Epithelial cell of esophagus (primary cell): Measurements from ENCODE around the gene VWA2.
A peak's percentile ranks its signal among the peaks of the same experiment; 100 is the strongest.

ENCODE experiments used
- DNase-seq: peaks from one replicate; pipeline ENCODE4 v3.0.0; 2010; ENCODE audit warnings: low read depth
- H3K4me3 ChIP-seq: 2 replicates; pipeline ENCODE4 v1.5.1; 2011; ENCODE audit warnings: mild to moderate bottlenecking, low read length, control low read depth
- TF ChIP-seq, protein P1 (sequence below): IDR thresholded peaks from 2 replicates; pipeline ENCODE4 v1.5.1; 2011; ENCODE audit warnings: low read depth, mild to moderate bottlenecking, low read length, control low read depth, inconsistent platforms; ENCODE audit not compliant: insufficient read depth; ENCODE audit errors: missing control alignments

VWA2 gene

DNA sequence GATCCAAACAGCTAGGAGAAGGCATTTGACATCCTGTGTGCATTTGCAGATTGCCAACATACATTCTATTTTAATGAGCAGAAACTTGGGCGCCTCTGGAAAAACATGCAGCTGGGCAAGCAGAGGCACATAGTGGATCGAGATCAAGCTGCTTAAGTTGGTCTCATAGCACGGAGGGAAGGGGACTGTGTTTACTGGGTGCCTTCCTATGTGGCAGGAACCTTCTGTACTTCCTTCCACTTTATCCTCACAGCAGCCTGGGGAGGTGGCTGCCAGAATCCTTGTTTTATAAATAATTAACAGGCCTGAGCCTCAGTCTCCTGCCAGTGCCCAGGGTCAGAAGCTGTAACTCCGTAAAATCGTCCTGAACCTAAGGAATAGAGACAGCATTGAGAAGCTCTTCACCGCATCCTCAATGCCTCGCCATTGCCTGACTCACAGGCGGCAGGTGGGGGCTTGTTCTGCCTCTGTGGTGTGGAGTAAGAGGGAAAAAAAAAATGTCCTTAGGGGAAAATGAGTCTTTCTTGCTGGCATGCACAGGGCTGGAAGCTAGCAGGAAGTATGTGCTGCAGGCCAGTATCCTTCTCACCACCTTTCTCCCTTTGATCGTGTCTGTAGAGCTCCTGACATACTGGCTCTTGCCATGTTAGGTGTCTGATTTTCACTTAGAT, 6.2 kb downstream of the VWA2 start:
- peak; percentile 98 for DNase-seq
- TF ChIP-seq, protein P1, sequence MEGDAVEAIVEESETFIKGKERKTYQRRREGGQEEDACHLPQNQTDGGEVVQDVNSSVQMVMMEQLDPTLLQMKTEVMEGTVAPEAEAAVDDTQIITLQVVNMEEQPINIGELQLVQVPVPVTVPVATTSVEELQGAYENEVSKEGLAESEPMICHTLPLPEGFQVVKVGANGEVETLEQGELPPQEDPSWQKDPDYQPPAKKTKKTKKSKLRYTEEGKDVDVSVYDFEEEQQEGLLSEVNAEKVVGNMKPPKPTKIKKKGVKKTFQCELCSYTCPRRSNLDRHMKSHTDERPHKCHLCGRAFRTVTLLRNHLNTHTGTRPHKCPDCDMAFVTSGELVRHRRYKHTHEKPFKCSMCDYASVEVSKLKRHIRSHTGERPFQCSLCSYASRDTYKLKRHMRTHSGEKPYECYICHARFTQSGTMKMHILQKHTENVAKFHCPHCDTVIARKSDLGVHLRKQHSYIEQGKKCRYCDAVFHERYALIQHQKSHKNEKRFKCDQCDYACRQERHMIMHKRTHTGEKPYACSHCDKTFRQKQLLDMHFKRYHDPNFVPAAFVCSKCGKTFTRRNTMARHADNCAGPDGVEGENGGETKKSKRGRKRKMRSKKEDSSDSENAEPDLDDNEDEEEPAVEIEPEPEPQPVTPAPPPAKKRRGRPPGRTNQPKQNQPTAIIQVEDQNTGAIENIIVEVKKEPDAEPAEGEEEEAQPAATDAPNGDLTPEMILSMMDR: no peak
- peak overlapping the region; percentile 35 for H3K4me3 ChIP-seq

DNA sequence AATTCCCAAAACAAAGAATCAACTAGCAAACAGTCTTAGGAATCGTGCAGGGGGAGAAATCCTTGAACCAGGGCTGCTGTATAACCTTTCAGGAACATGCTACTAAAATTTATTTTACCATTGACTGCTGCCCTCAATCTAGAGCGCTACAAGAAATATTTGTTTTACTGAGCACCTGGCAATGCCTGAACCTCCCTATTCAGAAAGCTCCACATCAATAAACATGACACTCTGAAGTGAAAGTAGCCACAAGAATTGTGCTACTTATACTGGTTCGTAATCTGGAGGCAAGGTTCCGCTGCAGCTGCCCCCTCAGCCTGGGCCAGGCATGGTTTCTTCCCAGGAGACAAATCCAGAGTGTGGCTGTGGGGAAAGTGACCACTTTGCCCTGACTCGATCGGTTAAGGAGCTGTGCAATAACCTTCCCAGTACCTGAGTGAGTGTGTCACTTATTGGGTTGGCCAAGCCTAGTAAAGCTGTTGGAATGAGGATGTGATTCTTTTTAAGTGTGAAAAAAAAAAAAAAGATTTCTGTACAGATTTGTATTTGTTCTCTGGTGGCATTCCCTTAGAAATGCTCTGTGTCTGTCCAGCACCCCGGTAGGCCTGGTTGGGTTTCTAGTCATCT, 7.7 kb downstream of the VWA2 start:
- DNase-seq: peak; percentile 91
- H3K4me3 ChIP-seq: no peak overlapping the region
- TF ChIP-seq, protein P1: no peak

DNA sequence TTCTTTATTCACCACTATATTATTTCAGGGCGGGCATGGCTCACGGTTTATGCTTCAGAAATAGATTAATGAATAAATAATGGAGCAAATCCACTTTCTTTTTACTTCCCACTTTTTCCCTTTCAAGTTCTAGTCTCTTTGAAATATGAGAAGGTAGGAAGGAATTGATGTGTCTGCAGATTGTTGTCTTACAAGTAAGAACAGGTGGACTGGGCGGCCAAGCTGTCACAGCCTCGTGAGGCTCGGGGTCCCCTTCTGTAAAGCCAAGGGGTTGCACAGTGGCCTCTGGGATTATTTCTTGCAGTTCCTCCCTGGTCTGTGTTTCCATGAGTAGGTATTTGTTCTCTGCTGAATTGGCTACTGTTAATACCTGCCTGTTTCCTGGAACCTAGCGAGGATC, 11.2 kb downstream of the VWA2 start:
- H3K4me3 ChIP-seq: no peak overlapping the region
- no peak for DNase-seq
- TF ChIP-seq, protein P1: no peak

DNA sequence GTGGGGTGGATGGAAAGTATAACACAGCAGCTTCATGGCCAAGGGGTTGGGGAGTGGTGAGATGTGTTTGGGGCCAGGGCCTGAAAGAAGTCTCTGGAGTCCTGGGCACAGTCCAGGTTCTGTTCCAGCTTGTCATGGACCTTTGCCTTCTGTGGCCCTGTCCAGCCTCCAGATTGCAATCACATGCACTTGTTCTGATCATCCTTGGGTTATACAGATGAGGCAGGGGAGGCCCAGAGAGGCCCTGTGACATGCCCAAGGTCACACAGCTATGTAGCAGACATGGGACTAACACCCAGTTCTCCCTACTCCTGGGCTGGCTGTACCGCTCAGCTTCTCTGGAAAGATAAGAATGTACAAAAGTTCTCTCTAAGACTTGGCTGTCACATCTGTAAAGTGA, 11.7 kb downstream of the VWA2 start:
- no peak overlapping the region for H3K4me3 ChIP-seq
- DNase-seq: no peak
- TF ChIP-seq, protein P1: no peak

DNA sequence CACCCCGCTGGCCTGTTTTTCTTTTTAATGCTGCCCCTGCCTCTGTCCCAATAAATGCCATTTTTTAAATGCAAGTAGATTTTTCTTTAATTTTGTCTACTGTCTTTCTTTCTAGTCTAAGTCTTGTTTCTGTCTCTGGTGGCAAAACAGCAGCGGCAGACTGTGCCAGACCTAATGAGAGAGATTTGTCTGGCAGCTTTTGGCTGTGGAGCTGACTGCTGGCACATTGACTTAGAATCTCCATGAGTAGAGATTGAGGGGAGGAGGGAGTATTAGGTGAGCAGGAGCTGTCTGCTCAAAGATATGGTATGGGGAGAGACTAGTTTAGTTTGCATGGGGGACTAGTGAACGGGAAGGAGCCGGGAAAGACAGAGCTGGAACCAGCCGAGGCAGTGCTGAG, 13.0 kb downstream of the VWA2 start:
- no peak overlapping the region for H3K4me3 ChIP-seq
- TF ChIP-seq, protein P1: no peak
- DNase-seq: no peak

DNA sequence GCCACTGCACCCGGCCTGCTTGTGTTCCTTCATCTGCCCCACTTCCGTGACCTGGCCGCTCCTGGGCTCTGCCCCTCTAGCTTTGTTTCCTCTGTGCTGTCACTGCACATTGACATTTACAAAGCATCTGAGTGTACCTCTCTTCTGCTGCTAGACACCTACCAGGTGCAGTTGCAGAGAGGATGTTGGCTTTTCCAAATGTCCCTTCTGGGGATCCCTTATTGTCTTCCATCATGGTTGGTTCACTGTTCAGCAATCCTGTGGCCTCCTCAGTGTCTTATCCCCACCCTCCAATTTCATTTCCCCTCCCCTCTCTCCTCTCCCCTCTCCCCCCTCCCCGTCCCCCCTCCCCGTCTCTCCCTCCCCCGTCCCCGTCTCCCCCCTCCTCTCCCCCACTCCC, 13.8 kb downstream of the VWA2 start:
- H3K4me3 ChIP-seq: no peak overlapping the region
- TF ChIP-seq, protein P1: no peak
- no peak for DNase-seq

DNA sequence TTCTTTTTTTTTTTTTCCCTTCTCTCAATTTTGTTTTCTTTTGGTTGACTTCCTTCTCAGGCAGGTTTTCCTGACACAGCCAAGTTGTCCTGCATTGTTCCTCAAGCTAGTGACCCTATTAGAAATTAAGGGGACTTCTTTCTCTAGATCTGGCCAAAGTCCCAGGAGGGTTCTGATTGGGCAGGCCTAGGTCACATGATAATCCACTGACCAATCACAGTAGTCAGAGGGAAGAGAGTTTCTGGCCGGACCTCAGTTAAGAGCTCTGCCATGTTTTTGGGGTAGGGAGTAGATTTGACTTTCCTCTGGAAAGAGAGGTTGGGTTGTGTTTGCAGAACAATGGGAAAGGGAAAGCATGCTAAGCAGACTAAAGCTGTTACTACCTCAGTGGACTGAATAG, 16.2 kb downstream of the VWA2 start:
- no peak for DNase-seq
- H3K4me3 ChIP-seq: no peak overlapping the region
- TF ChIP-seq, protein P1: no peak
